Omental fat pad (tissue), 4 donors: ENCODE data around the gene CFAP58. TPM values are rescaled to one million over a fixed set of nuclear protein-coding genes. Genes with fewer than 3 reads are reported as not detected.

Source experiments
- ATAC-seq: fragments of 150-250 bp; one replicate; pipeline ENCODE4 v1.9.1; 2016; ENCODE audit warnings: mild to moderate bottlenecking, moderate library complexity; ENCODE audit not compliant: low FRiP score
- DNase-seq: peaks from one replicate; pipeline ENCODE4 v3.0.0-alpha.2; 2019; ENCODE audit warnings: low spot score
- total RNA-seq, 4 donors: library from RNA; depleted of rRNA; stranded (reverse); fragments of >200 nt; gene quantifications; one replicate each; pipeline ENCODE4 v1.1.0, GENCODE V29; 2016
- TF ChIP-seq, protein P1 (sequence below), 3 donors: fragments of 450-650 bp; IDR thresholded peaks; one replicate each; pipeline ENCODE4 v1.5.1; 2016 to 2017; ENCODE audit warnings: antibody characterized with exemption in 3 of 3, mild to moderate bottlenecking in 3 of 3, moderate library complexity in 2 of 3

The CFAP58 gene
- total RNA-seq, 4 donors from 2014 or later = 0.19 to 0.95 (median 0.33) TPM

- TF ChIP-seq, protein P1, sequence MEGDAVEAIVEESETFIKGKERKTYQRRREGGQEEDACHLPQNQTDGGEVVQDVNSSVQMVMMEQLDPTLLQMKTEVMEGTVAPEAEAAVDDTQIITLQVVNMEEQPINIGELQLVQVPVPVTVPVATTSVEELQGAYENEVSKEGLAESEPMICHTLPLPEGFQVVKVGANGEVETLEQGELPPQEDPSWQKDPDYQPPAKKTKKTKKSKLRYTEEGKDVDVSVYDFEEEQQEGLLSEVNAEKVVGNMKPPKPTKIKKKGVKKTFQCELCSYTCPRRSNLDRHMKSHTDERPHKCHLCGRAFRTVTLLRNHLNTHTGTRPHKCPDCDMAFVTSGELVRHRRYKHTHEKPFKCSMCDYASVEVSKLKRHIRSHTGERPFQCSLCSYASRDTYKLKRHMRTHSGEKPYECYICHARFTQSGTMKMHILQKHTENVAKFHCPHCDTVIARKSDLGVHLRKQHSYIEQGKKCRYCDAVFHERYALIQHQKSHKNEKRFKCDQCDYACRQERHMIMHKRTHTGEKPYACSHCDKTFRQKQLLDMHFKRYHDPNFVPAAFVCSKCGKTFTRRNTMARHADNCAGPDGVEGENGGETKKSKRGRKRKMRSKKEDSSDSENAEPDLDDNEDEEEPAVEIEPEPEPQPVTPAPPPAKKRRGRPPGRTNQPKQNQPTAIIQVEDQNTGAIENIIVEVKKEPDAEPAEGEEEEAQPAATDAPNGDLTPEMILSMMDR (IDR thresholded peaks at IDR 0.05) = no peak
- DNase-seq (no peak), ATAC-seq (no peak)
These were observed 144.9 kb downstream of the CFAP58 start for GRCh38 chr10:104498347-104499081.

DNA sequence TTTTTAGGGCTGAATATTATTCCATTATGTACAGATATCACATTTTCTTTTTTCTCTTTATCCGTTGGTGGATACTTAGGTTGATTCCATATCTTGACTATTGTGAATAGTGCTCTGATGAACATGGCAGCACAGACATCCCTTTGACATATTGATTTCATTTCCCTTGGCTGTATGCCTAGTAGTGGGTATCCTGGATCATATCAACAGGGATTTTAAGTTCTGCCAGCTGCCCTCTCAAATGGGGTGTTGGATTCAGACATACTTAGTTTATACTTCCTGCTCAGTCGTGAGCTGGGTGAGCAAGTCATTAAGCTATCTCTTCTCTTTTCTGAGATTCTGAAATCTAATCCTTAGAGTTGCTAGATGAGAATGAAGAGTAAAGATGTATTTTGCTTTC lies 147.8 kb downstream of the CFAP58 start:
- TF ChIP-seq, protein P1 (IDR thresholded peaks at IDR 0.05) = no peak
- ATAC-seq = no peak
- DNase-seq = no peak

- TF ChIP-seq, protein P1 (IDR thresholded peaks at IDR 0.05) = no peak
- no peak for DNase-seq
- ATAC-seq = no peak
These were observed 148.4 kb downstream of the CFAP58 start for GRCh38 chr10:104501864-104502579.

DNA sequence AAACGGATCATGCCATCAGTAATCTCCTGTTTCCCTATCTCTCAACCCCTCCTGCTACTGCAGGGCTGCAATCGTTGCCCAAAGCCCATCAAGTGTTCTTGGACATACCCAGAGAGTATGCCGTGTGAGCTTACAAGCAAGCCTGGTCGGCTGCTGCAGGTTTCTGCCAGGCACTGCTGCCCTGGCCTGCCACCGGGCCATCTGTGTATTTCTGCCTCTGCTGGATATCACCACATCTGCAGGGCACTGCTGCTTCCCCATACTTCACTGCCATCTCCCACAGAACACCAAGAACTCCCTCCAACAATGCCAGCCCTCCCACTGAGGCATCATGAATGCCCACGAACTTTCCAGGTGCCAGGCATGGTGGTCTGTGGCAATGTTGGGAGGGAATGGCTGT lies 149.3 kb downstream of the CFAP58 start:
- DNase-seq (no peak), ATAC-seq (no peak)
- TF ChIP-seq, protein P1 (IDR thresholded peaks at IDR 0.05) = no peak

Other genes with a start within 250 kb of the CFAP58 start
- gene SFR1, start 231.7 kb upstream of the CFAP58 start, total RNA-seq = 1 to 10 TPM; 4.7 to 8.2 (median 6.0) TPM
- under 1 TPM in 3 of 4 donors, not detected in 1; 0.38 to 0.84 (median 0.60) TPM for gene CFAP43, start 121.5 kb upstream of the CFAP58 start, total RNA-seq
- 100 to 1,000 TPM in 2 of 4 donors, 10 to 100 TPM in 2; 63.9 to 116 (median 97.6) TPM for gene GSTO1, start 98.9 kb upstream of the CFAP58 start, total RNA-seq
- gene GSTO2, start 84.6 kb upstream of the CFAP58 start, total RNA-seq = 1 to 10 TPM in 1 of 4 donors, under 1 TPM in 3; 0.12 to 1.4 (median 0.54) TPM
- 10 to 100 TPM; 23.4 to 66.2 (median 49.9) TPM for gene ITPRIP, start 15.4 kb upstream of the CFAP58 start, total RNA-seq